ENCODE data around the gene BOC. TPM values are rescaled to one million over a fixed set of nuclear protein-coding genes. Genes with fewer than 3 reads are reported as not detected.

BOC gene
- total RNA-seq, 1 donor = 22.8 TPM

GRCh38 chr3:113278599-113278955 is 67.2 kb downstream of the BOC start:
- Histone ChIP-seq H3K9me3 (ENCODE audit: low read depth, low read length) (no peaks in the 10 kb centered on the region), H2AFZ (ENCODE audit: low read length) (no peak overlapping the region), H3K27ac (ENCODE audit: low read depth, low read length) (no peak overlapping the region), H3K4me3 (ENCODE audit: insufficient read depth, low read length) (no peak overlapping the region), H3K79me2 (ENCODE audit: insufficient read depth, low read length) (no peaks in the 10 kb centered on the region), H3K36me3 (ENCODE audit: insufficient read depth, low read length) (peaks cover 9% of the 10 kb centered on the region), H3K27me3 (ENCODE audit: insufficient read depth, low read length) (no peaks in the 10 kb centered on the region), H3K4me2 (ENCODE audit: insufficient read depth, low read length) (no peak overlapping the region), H3K4me1 (ENCODE audit: insufficient read depth, low read length) (peaks cover 14% of the 10 kb centered on the region), H4K20me1 (ENCODE audit: insufficient read depth, low read length) (no peaks in the 10 kb centered on the region)
- DNase-seq (ENCODE audit: insufficient read length, low spot score, missing footprints) = no peak
- no peak for TF ChIP-seq CTCF (IDR thresholded peaks at IDR 0.05; ENCODE audit: extremely low read depth, low read depth, low read length)

- Histone ChIP-seq H3K27ac (ENCODE audit: low read depth, low read length) (no peak overlapping the region), H3K79me2 (ENCODE audit: insufficient read depth, low read length) (no peaks in the 10 kb centered on the region), H3K4me3 (ENCODE audit: insufficient read depth, low read length) (no peak overlapping the region), H3K9me3 (ENCODE audit: low read depth, low read length) (no peaks in the 10 kb centered on the region), H3K4me2 (ENCODE audit: insufficient read depth, low read length) (no peak overlapping the region), H3K36me3 (ENCODE audit: insufficient read depth, low read length) (peaks cover 9% of the 10 kb centered on the region), H2AFZ (ENCODE audit: low read length) (no peak overlapping the region), H3K4me1 (ENCODE audit: insufficient read depth, low read length) (peaks cover 14% of the 10 kb centered on the region), H3K27me3 (ENCODE audit: insufficient read depth, low read length) (no peaks in the 10 kb centered on the region), H4K20me1 (ENCODE audit: insufficient read depth, low read length) (no peaks in the 10 kb centered on the region)
- no peak for DNase-seq (ENCODE audit: insufficient read length, low spot score, missing footprints)
- no peak for TF ChIP-seq CTCF (IDR thresholded peaks at IDR 0.05; ENCODE audit: extremely low read depth, low read depth, low read length)
Observed at GRCh38 chr3:113279686-113280085, 68.3 kb downstream of the BOC start.

GRCh38 chr3:113283306-113283705 is 71.9 kb downstream of the BOC start:
- DNase-seq (ENCODE audit: insufficient read length, low spot score, missing footprints) = no peak

GRCh38 chr3:113284453-113285050 is 73.2 kb downstream of the BOC start:
- Histone ChIP-seq H3K4me3 (ENCODE audit: insufficient read depth, low read length) (no peak overlapping the region), H3K36me3 (ENCODE audit: insufficient read depth, low read length) (peaks cover 4% of the 10 kb centered on the region), H3K27ac (ENCODE audit: low read depth, low read length) (no peak overlapping the region), H3K27me3 (ENCODE audit: insufficient read depth, low read length) (no peaks in the 10 kb centered on the region), H3K79me2 (ENCODE audit: insufficient read depth, low read length) (no peaks in the 10 kb centered on the region), H3K4me2 (ENCODE audit: insufficient read depth, low read length) (no peak overlapping the region), H4K20me1 (ENCODE audit: insufficient read depth, low read length) (no peaks in the 10 kb centered on the region), H2AFZ (ENCODE audit: low read length) (no peak overlapping the region), H3K4me1 (ENCODE audit: insufficient read depth, low read length) (peaks cover 17% of the 10 kb centered on the region), H3K9me3 (ENCODE audit: low read depth, low read length) (no peaks in the 10 kb centered on the region)
- no peak for DNase-seq (ENCODE audit: insufficient read length, low spot score, missing footprints)
- no peak for TF ChIP-seq CTCF (IDR thresholded peaks at IDR 0.05; ENCODE audit: extremely low read depth, low read depth, low read length)

More at GRCh38 chr3:113283306-113283705, 71.9 kb downstream of the BOC start:
- Histone ChIP-seq H3K36me3 (ENCODE audit: insufficient read depth, low read length) (peaks cover 9% of the 10 kb centered on the region), H3K9me3 (ENCODE audit: low read depth, low read length) (no peaks in the 10 kb centered on the region), H3K79me2 (ENCODE audit: insufficient read depth, low read length) (no peaks in the 10 kb centered on the region), H2AFZ (ENCODE audit: low read length) (no peak overlapping the region), H3K27ac (ENCODE audit: low read depth, low read length) (no peak overlapping the region), H4K20me1 (ENCODE audit: insufficient read depth, low read length) (no peaks in the 10 kb centered on the region), H3K4me1 (ENCODE audit: insufficient read depth, low read length) (peaks cover 17% of the 10 kb centered on the region), H3K4me3 (ENCODE audit: insufficient read depth, low read length) (no peak overlapping the region), H3K4me2 (ENCODE audit: insufficient read depth, low read length) (no peak overlapping the region), H3K27me3 (ENCODE audit: insufficient read depth, low read length) (no peaks in the 10 kb centered on the region)
- no peak for TF ChIP-seq CTCF (IDR thresholded peaks at IDR 0.05; ENCODE audit: extremely low read depth, low read depth, low read length)

Measured in osteoblast (primary cell).